ENCODE data around the gene C2orf42. TPM values are rescaled to one million over a fixed set of nuclear protein-coding genes. Genes with fewer than 3 reads are reported as not detected.
"Not testable (repeated sequence)": the region's sequence is repeated elsewhere in the genome, so short reads cannot be mapped to it uniquely, and the experiment has no call there.

C2orf42 gene
- 11.3 TPM for polyA plus RNA-seq
- long read RNA-seq, donor 1, result 0 reads
- long read RNA-seq, donor 2, result 0 reads
- long read RNA-seq, donor 3, result 0 reads
- long read RNA-seq, donor 4, result 0 reads
- long read RNA-seq, donor 5, partial matches to known transcripts, result 0 of 1 reads
- long read RNA-seq, donor 5, other reads (novel, unspliced or antisense), result 0 of 1 reads
- long read RNA-seq, donor 6, partial matches to known transcripts, result 0 of 1 reads
- long read RNA-seq, donor 6, other reads (novel, unspliced or antisense), result 0 of 1 reads
- long read RNA-seq, donor 7, result 0 reads
- long read RNA-seq, donor 8, result 0 reads
- long read RNA-seq, donor 9, partial matches to known transcripts, result 0 of 2 reads
- long read RNA-seq, donor 9, other reads (novel, unspliced or antisense), result 0 of 2 reads
- long read RNA-seq, donor 10, partial matches to known transcripts, result 0 of 17 reads
- long read RNA-seq, donor 10, other reads (novel, unspliced or antisense), result 17 of 17 reads
- long read RNA-seq, donor 11, partial matches to known transcripts, result 0 of 1 reads
- long read RNA-seq, donor 11, other reads (novel, unspliced or antisense), result 0 of 1 reads

DNA sequence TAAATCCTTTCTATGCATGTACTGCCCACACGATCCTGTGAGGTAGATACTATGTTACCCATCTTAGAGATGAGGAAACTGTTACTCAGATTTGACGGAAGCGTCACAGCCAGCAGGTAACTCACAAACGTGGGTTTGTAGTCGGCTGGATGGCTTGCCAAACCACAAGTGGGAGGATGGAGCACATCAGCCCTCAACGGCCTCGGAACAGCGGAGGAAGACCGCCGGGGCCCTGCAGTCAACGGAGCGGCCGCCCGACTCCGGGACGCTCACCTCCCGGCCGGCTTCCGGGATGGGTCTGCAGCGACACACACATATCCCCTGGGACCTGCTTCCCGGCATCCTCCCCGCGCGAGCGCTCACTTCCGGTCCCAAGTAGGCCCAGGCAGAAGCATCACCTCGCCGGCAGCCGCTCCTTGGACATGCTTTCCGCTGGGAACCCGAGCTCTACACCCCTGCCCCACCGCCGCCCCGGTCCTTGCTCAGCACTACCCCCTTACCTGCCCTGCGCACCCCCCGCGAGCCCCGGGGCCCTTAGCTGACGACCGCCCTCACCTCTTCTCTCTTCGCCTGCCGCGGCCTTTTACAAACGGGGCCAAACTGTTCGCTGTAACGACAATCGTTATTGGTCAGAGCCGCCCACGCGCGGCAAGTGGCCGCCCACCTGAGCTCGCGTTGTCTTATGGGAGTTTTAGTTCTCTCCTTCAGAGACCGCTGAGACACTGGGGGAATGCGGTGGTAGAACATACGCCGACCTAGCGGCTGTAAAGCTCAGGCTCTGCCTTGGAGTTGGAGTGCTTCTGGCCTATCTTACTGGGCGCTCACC, at the start of gene C2orf42:
C2orf42 (minus strand) TSS at position 602 of the 826 bp plus-strand sequence. CDS start 9,034 bp downstream, outside the sequence.
- DNase-seq, result peak; percentile 97 to 99
- H3K9me3 ChIP-seq (ENCODE audit: control insufficient read depth, low read depth, low read length), result no peaks in the 10 kb centered on the region
- no peaks in the 10 kb centered on the region for H3K36me3 ChIP-seq (ENCODE audit: control insufficient read depth, insufficient read depth, low read length)
- peak within 1 kb of the TSS; percentile 92 for H3K4me3 ChIP-seq (ENCODE audit: low read length)
- WGBS (ENCODE audit: insufficient coverage, low lambda C conversion rate), result no CpG with 5 or more reads among the region's 60 CpGs
- peak within 1 kb of the TSS; percentile 96 for H3K27ac ChIP-seq (ENCODE audit: low read length)
- H3K4me1 ChIP-seq (ENCODE audit: control insufficient read depth, insufficient read depth, low read length), result peaks cover 4% of the 10 kb centered on the region
- H3K27me3 ChIP-seq (ENCODE audit: control insufficient read depth, insufficient read depth, low read length), result no peaks in the 10 kb centered on the region

DNA sequence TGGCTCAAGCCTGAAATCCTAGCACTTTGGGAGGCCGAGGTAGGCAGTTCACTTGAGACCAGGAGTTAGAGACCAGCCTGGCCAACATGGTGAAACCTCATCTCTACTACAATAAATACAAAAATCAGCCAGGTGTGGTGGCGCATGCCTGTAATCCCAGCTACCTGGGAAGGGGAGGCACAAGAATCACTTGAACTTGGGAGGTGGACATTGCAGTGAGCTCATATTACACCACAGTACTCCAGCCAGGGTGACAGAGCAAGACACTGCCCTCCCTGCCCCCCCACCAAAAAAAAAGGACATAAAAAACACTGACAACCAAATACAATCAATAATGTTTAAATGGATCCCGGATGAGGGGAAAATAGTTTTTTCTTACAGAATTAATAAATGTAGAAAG, 49.8 kb upstream of the C2orf42 start:
- Histone ChIP-seq H3K27me3 (ENCODE audit: control insufficient read depth, insufficient read depth, low read length) (no peaks in the 10 kb centered on the region), H3K9me3 (ENCODE audit: control insufficient read depth, low read depth, low read length) (no peaks in the 10 kb centered on the region), H3K4me3 (ENCODE audit: low read length) (no peak overlapping the region), H3K4me1 (ENCODE audit: control insufficient read depth, insufficient read depth, low read length) (no peaks in the 10 kb centered on the region), H3K27ac (ENCODE audit: low read length) (no peak overlapping the region), H3K36me3 (ENCODE audit: control insufficient read depth, insufficient read depth, low read length) (peaks cover 26% of the 10 kb centered on the region)
- WGBS (ENCODE audit: insufficient coverage, low lambda C conversion rate), result 86% methylated on average over 1 of the region's 3 CpGs
- DNase-seq, result no peak

DNA sequence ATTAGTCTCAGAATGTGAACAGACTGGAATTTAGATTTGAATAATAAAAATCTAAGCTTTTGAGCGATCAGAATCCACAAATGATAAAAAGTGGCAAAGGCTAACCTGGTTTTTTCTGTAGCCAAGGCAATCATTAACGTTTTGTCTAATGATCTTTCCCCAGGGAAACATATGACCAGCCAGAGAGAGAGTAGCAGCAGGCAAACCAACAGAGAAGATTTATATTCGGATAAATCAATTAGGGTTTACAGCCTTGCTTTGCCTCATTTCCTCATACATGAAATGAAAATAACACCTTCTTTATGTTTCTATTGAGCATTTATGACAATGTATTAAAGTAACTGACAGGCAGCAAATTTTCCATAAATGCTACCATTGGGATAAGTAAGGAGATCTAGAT, 43.1 kb upstream of the C2orf42 start:
- peaks cover 44% of the 10 kb centered on the region for H3K36me3 ChIP-seq (ENCODE audit: control insufficient read depth, insufficient read depth, low read length)
- peak overlapping the region; percentile 76 for H3K27ac ChIP-seq (ENCODE audit: low read length)
- WGBS (ENCODE audit: insufficient coverage, low lambda C conversion rate), result 29% methylated on average over 3 of the region's 3 CpGs

DNA sequence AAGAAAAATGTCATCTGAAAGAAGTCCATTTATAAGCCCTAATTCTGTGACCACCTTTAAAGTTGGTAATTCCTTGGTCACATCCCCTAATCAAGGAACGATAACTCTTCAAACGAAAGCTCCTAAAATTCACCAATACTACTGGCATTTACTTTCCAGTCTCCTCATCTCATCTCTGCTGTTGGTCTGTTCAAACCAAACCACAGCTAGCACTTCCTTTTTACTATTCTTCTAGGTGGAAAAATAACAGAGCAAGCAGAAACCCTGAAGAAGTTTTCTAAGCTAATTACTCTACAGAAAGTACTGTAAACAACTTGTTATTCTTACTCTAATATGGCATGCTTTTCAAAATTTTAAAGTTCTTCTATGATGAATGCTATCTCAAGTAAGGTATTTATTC, 36.0 kb upstream of the C2orf42 start:
- no peaks in the 10 kb centered on the region for H3K27me3 ChIP-seq (ENCODE audit: control insufficient read depth, insufficient read depth, low read length)
- no peak overlapping the region for H3K27ac ChIP-seq (ENCODE audit: low read length)
- DNase-seq, result no peak
- WGBS (ENCODE audit: insufficient coverage, low lambda C conversion rate), result no CpG with 5 or more reads among the region's 2 CpGs
- no peaks in the 10 kb centered on the region for H3K9me3 ChIP-seq (ENCODE audit: control insufficient read depth, low read depth, low read length)
- no peaks in the 10 kb centered on the region for H3K4me1 ChIP-seq (ENCODE audit: control insufficient read depth, insufficient read depth, low read length)
- no peak overlapping the region for H3K4me3 ChIP-seq (ENCODE audit: low read length)
- H3K36me3 ChIP-seq (ENCODE audit: control insufficient read depth, insufficient read depth, low read length), result peaks cover 69% of the 10 kb centered on the region

More for the DNA sequence above, 43.1 kb upstream of the C2orf42 start:
- H3K9me3 ChIP-seq (ENCODE audit: control insufficient read depth, low read depth, low read length), result no peaks in the 10 kb centered on the region
- DNase-seq, result peak; percentile 30 to 59
- peaks cover 2% of the 10 kb centered on the region for H3K4me1 ChIP-seq (ENCODE audit: control insufficient read depth, insufficient read depth, low read length)
- H3K4me3 ChIP-seq (ENCODE audit: low read length), result no peak overlapping the region
- H3K27me3 ChIP-seq (ENCODE audit: control insufficient read depth, insufficient read depth, low read length), result no peaks in the 10 kb centered on the region

DNA sequence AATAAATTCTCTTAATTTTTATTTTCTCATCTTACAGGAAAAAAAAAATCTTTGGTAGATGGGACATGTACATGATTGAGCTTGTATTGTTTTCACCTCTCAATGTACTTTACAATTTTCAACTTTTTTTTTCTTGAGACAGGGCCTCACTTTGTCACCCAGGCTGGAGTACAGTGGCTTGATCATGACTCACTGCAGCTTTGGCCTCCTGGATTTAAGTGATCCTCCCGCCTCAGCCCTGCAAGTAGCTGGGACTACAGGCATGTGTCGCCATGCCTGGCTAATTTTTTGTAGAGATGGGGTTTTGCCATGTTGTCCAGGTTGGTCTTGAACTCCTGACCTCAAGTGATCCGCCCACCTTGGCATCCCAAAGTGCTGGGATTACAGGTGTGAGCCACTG, 32.5 kb upstream of the C2orf42 start:
- not testable (repeated sequence) for H3K27me3 ChIP-seq (ENCODE audit: control insufficient read depth, insufficient read depth, low read length); H3K4me3 ChIP-seq (ENCODE audit: low read length); H3K9me3 ChIP-seq (ENCODE audit: control insufficient read depth, low read depth, low read length); H3K4me1 ChIP-seq (ENCODE audit: control insufficient read depth, insufficient read depth, low read length); DNase-seq; H3K27ac ChIP-seq (ENCODE audit: low read length)
- H3K36me3 ChIP-seq (ENCODE audit: control insufficient read depth, insufficient read depth, low read length), result peaks cover 72% of the 10 kb centered on the region
- WGBS (ENCODE audit: insufficient coverage, low lambda C conversion rate), result 100% methylated on average over 2 of the region's 3 CpGs

DNA sequence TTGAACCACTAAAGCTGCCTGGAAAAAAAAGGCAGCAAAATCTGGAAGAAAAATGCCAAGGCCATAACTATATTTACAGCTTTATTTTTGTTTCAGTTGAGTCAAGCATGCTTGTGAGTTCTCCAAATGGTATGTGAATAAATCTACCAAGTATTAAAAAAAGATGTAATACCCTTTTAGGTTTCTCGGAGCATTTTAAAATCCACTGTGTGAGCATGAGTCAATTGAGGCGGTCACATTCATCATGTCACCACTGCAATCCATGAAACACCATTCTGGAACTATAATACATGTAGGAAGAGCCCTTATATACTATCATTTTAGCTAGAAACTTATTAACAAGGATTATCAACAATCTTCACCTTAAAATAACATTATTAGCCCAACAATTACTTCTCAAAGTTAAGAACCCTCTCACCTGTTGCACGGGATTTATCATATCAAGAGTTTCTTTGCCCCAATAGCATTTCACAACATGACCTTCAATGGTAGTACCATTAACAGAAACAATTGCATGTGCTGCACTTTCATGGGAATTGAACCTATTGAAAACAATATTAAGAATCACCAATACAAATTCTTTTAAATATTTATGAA, 24.2 kb upstream of the C2orf42 start:
- Histone ChIP-seq H3K4me1 (ENCODE audit: control insufficient read depth, insufficient read depth, low read length) (no peaks in the 10 kb centered on the region), H3K9me3 (ENCODE audit: control insufficient read depth, low read depth, low read length) (no peaks in the 10 kb centered on the region), H3K4me3 (ENCODE audit: low read length) (no peak overlapping the region), H3K27ac (ENCODE audit: low read length) (no peak overlapping the region), H3K36me3 (ENCODE audit: control insufficient read depth, insufficient read depth, low read length) (peaks cover 57% of the 10 kb centered on the region), H3K27me3 (ENCODE audit: control insufficient read depth, insufficient read depth, low read length) (no peaks in the 10 kb centered on the region)
- WGBS (ENCODE audit: insufficient coverage, low lambda C conversion rate), result 40% methylated on average over 1 of the region's 3 CpGs
- DNase-seq, result peak; percentile 24 to 71

DNA sequence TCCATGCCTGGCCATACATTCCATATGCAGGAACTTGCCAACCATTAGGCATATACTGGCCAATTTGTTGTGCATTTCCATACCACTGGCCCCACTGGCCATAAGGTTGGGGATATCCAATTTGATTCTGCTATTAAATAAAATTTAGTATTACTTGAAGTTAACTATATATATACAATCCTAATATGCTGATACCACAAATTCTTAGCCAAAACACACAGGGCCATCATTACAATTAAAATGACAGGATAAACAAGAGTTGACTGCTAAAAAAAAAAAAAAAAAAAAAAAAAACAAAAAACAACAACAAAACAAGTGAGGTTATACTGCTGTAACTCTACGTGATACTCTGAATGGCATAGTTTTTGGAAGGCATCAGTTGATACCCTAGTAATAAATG, 23.5 kb upstream of the C2orf42 start:
- DNase-seq, result no peak
- Histone ChIP-seq H3K9me3 (ENCODE audit: control insufficient read depth, low read depth, low read length) (no peaks in the 10 kb centered on the region), H3K4me1 (ENCODE audit: control insufficient read depth, insufficient read depth, low read length) (no peaks in the 10 kb centered on the region), H3K27me3 (ENCODE audit: control insufficient read depth, insufficient read depth, low read length) (no peaks in the 10 kb centered on the region), H3K27ac (ENCODE audit: low read length) (no peak overlapping the region), H3K36me3 (ENCODE audit: control insufficient read depth, insufficient read depth, low read length) (peaks cover 50% of the 10 kb centered on the region), H3K4me3 (ENCODE audit: low read length) (no peak overlapping the region)
- no CpG with 5 or more reads among the region's 1 CpG for WGBS (ENCODE audit: insufficient coverage, low lambda C conversion rate)

DNA sequence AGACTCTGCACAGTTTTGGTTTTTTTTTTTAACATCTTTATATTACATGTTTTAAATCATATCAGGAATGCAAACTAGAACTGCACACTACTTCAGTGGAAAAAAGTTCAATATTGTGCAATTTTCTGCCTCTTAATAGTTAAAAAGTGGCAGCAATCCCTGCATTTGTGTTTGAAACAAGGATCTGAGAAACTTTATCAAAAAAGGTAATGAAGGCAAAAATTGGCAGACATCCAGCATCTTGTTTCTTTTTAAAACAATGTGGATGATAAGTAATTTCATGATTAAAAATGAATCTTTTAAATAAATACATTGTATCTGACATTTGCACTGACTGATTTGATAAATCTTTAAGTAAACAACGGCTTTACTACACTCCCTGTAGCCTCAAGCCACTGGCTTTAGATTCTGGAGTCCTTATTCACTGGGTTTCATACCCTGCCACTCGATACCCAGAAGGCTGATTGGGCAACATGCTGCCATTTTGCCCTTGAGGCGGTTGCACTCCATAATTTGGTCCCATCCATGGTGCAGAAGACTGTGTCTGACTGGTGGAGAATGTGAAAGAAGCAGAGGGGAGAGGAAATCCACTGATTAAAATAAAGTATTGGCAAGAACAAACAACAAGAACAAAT, 21.6 kb upstream of the C2orf42 start:
- DNase-seq, result no peak
- no peaks in the 10 kb centered on the region for H3K4me1 ChIP-seq (ENCODE audit: control insufficient read depth, insufficient read depth, low read length)
- WGBS (ENCODE audit: insufficient coverage, low lambda C conversion rate), result no CpG with 5 or more reads among the region's 3 CpGs
- H3K9me3 ChIP-seq (ENCODE audit: control insufficient read depth, low read depth, low read length), result no peaks in the 10 kb centered on the region
- H3K36me3 ChIP-seq (ENCODE audit: control insufficient read depth, insufficient read depth, low read length), result peaks cover 32% of the 10 kb centered on the region
- H3K27me3 ChIP-seq (ENCODE audit: control insufficient read depth, insufficient read depth, low read length), result no peaks in the 10 kb centered on the region
- no peak overlapping the region for H3K27ac ChIP-seq (ENCODE audit: low read length)
- no peak overlapping the region for H3K4me3 ChIP-seq (ENCODE audit: low read length)

DNA sequence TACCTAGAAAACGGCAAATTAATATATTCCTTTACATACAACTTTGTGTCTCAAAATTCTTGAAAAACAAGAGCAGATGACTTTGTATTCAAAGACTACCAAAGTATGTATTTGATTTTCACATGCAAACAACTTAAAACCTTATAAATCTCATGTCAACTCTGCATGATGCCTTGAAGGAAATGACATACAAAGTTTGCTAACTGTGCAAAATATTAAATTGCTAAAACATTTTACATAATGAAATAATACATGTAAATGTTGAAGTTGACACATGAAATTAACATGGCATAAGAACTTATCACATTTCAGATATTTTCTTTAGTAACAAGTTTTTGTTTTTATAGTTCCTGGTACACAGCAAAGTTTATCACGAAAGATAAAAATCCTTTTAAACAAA, 20.8 kb upstream of the C2orf42 start:
- DNase-seq, result no peak
- H3K36me3 ChIP-seq (ENCODE audit: control insufficient read depth, insufficient read depth, low read length), result peaks cover 29% of the 10 kb centered on the region
- 100% methylated on average over 1 of the region's 2 CpGs for WGBS (ENCODE audit: insufficient coverage, low lambda C conversion rate)

DNA sequence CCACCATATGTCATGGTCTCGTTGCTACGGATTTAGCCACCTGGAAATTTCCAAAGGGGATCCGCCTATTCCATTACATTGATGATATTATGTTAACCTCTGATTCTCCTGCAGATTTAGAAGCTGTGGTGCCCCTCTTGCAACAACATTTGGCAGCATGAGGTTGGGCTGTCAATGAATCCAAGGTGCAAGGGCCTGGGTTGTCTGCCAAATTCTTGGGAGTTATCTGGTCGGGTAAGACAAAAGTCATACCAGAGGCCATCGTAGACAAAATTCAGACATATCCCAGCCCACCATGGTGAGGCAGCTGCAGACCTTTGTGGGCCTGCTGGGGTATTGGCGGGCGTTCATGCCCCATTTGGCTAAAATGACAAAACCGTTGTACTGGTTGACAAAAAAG, 13.6 kb upstream of the C2orf42 start:
- WGBS (ENCODE audit: insufficient coverage, low lambda C conversion rate), result no CpG with 5 or more reads among the region's 8 CpGs
- DNase-seq, result no peak
- Histone ChIP-seq H3K9me3 (ENCODE audit: control insufficient read depth, low read depth, low read length) (no peaks in the 10 kb centered on the region), H3K4me3 (ENCODE audit: low read length) (no peak overlapping the region), H3K4me1 (ENCODE audit: control insufficient read depth, insufficient read depth, low read length) (no peaks in the 10 kb centered on the region), H3K27ac (ENCODE audit: low read length) (no peak overlapping the region), H3K27me3 (ENCODE audit: control insufficient read depth, insufficient read depth, low read length) (no peaks in the 10 kb centered on the region), H3K36me3 (ENCODE audit: control insufficient read depth, insufficient read depth, low read length) (peaks cover 2% of the 10 kb centered on the region)

More for the DNA sequence above, 20.8 kb upstream of the C2orf42 start:
- no peaks in the 10 kb centered on the region for H3K27me3 ChIP-seq (ENCODE audit: control insufficient read depth, insufficient read depth, low read length)
- H3K9me3 ChIP-seq (ENCODE audit: control insufficient read depth, low read depth, low read length), result no peaks in the 10 kb centered on the region
- H3K4me1 ChIP-seq (ENCODE audit: control insufficient read depth, insufficient read depth, low read length), result no peaks in the 10 kb centered on the region
- no peak overlapping the region for H3K27ac ChIP-seq (ENCODE audit: low read length)
- no peak overlapping the region for H3K4me3 ChIP-seq (ENCODE audit: low read length)

Measured in large intestine (tissue), 12 donors.